HG02642 (cell line): ENCODE results near the gene GABRD.

ENCODE experiments used
- ATAC-seq: cut with Tn5 transposase; IDR thresholded peaks from one replicate; pipeline ENCODE4 v1.9.1; 2021; ENCODE audit warnings: mild to moderate bottlenecking; ENCODE audit not compliant: unreplicated experiment, poor library complexity

GABRD gene

DNA sequence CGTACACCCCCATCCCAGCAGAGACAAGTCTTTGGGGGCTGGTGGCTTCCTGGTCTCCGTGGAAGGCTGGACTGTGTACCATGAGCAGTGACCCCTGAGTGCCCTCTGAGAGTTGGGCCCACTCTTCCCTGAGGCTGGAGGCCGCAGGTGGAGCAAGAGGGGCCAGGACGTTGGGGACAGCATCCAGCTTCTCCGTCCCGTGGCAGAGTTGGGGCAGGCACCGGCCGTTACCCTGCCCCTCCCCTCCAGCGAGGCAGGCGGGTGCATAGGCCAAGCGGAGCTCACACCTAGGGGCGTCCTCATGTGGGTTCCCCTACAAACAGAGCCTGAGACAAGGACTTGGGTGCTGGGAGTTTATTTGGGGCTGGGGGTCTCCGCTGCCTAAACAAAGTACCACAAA is 14.0 kb downstream of the GABRD start:
- ATAC-seq = no peak

GRCh38 chr1:2036287-2036686 is 17.1 kb downstream of the GABRD start:
- no peak for ATAC-seq

DNA sequence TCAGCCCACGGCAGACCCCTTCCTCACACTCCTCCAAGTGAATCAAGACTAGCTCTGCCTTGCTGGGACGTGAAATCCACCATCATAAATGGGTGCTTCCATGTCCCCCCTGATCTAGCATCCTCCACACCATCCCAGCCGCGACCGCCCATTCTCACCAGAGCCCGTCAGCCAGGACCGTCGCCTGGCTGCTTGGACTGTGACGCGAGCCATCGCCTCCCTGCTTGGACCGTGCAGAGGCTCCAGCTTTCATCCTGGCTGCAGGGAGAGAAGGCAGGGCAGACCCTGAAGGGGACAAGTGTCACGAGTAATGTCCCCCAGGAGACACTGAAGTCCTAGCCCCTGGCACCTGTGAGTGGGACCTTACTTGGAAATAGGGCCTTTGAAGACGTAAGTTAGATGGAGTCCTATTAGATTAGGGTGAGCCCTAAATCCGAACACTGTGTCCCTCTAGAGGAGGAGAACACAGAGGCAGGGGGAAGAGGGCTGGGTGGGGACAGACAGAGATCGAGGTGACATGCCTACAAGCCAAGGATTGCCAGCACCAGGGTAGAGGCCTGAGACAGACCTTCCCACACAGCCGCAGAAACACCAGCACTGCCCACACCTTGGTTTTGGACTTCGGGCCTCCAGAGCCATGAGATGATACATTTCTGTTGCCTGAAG is 18.3 kb downstream of the GABRD start:
- ATAC-seq = no peak

- no peak for ATAC-seq
These were observed 19.1 kb downstream of the GABRD start for GRCh38 chr1:2038229-2038628.

DNA sequence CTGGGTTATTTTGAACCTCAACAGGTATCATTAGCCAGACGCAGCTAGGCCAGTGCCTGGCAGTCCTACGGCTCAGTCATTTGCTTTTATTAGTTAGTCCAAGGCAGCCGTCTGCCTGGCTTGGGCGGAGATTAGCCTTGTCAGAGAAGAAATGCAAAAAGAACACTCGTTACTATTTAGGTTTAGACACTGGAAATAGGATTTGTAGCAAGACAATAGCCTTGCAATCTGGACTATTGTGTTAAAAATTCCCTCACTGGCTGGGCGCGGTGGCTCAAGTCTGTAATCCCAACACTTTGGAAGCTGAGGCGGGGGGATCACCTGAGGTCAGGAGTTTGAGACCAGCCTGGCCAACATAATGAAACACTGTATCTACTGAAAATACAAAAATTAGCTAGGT is 20.1 kb downstream of the GABRD start:
- ATAC-seq = no peak

DNA sequence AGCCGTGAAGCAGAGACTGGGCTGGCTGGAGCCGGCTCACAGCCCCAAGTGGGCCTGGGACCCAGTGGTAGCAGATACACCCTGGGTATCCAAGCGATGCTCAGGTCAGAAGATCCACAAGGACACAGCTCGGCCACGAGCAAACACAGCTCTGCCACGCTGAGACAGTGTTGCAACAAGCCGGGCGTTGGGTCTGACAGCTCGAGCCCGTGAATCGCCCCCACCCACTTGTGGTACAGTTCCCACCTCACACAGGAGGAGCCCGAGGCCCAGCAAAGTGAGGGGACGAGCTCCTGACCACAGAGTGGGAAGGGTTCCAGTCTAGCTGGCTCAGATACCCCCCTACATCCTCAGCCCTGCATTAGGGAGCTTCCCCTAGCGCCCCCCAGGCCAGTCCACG is 22.2 kb downstream of the GABRD start:
- ATAC-seq = no peak

- no peak for ATAC-seq
These were observed 22.7 kb downstream of the GABRD start for GRCh38 chr1:2041887-2042286.

DNA sequence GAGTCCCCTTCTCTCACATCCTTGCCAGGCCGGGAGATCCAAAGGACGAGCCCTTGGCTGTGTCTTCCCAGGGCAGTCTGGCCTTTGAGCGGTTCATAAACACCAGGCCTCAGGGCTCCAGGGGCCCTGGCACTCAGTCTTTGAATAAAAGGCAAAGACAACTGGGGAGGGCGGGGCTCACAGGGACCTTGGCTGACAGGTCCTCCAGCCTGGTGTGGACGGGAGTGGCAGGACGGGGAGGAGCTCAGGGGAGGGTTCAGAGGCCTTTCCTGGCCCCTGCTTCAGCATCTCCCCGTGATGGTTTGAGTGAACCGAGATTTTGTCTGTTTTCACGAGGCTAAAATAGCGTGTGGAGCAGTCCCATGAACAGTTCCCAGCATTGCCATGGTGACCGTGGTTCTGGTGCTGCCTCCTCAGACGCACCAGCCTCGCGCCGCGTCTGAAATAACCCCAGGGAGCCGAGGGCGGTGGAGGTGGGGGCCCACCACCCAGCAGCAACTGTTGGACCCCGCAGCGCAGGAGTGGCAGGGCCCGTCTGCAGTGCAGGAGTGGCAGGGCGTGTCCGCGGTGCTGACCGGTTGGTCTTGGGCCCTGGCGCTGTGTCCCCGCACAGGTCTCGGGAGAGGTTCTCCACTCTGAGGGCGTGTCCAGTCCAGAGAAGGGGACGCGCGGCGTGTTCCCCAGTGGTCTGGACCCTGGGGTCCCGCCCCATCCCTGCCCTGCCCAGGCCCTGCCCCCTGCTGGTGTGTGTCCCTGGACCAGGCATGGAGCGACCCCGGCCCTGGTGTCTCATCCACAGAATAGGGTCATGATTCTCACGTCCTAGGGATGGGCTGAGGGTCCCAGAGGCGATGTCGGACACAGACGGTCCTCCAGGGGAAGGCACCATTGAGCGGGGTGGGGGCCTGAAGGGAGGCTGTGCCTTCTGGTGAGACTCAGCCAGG is 24.0 kb downstream of the GABRD start:
- ATAC-seq = no peak

DNA sequence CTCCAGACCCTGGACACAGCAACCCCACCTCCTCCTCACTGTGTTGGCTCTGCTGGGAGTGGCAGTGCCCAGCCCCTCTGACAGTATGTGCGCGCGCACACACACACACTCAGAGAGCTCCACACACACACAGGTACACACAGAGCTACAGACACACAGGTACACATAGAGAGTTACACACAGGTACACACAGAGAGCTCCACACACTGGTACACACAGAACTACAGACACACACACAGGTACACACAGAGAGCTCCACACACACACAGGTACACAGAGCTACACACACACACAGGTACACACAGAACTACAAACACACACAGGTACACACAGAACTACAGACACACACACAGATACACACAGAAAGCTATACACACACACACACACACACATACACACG is 24.7 kb downstream of the GABRD start:
- no peak for ATAC-seq

DNA sequence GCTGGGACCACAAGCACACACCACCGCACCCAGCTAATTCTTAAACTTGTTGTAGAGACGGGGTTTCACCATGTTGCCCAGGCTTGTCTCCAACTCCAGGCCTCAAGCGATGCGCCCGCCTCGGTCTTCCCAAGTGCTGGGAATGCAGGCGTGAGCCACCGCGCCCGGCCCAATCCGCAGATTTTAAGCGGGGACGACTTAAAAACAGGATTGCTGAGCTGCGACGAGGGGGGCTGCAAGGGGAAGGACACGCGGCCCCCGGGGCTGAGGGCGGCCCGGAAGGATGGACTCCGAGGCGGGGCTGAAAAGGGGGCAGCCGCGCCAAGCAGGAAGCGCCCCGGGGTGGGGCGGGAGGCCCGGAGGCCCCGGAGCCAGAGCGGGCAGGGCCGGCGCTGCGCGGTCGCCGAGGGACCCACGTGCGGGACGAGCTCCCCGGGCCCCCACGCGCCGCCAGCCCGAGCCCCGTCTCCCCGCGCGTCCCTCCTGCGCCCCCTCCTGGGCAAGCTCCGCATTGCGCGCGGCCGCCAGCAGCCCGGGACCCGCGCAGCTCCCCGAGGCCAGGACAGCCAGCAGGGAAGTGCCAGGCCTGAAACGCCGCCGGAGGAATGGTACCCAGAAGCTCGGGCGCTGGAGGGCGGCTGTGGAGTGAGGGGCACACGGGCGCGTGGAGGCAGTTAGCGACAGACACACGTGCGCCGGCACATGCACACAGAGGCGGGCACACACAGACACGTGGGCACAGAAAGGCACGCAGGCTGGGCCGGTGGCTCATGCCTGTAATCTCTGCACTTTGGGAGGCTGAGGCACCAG is 25.6 kb downstream of the GABRD start:
- ATAC-seq = peak; percentile 48

GRCh38 chr1:2045468-2046173 is 26.5 kb downstream of the GABRD start:
- ATAC-seq = no peak

GRCh38 chr1:2046174-2046917 is 27.2 kb downstream of the GABRD start:
- ATAC-seq = no peak

DNA sequence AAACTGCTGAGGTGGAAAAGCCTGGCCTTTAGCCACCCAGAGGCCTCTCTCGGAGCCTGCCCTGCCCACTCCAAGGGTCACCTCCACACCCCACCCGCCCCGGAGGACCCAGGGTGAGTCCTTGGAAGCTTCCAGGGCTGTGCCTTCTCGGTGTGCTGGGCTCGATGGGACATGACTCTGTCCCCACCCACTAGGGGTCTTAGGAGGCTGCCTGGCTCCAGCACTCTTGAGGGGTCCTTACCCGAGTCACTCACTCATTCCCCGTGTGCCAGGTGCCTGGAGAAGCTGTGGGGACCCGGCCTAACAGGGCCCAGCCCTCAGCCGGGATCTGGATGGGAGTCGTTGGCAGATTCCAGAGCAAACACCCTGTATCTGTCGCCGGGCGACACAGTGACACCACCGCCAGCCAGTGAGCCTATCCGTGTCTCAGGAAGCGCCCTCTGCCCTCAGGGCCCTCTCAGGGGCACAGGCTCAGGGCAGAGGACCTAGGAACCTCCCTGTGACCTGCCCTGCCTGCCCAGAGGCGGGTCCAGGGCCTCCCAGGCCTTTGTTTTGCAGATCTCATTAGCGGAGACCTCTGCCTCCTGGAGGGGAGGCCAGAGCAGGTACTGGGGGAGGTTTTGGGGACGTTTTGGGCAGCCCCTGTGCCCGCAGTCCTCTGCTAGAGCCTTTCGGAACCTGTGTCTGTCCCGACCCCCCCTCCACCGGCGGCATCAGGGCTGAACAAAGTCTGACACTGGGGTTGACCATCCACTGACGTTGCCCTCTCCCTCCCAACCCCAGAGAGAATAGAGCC is 28.0 kb downstream of the GABRD start:
- no peak for ATAC-seq

DNA sequence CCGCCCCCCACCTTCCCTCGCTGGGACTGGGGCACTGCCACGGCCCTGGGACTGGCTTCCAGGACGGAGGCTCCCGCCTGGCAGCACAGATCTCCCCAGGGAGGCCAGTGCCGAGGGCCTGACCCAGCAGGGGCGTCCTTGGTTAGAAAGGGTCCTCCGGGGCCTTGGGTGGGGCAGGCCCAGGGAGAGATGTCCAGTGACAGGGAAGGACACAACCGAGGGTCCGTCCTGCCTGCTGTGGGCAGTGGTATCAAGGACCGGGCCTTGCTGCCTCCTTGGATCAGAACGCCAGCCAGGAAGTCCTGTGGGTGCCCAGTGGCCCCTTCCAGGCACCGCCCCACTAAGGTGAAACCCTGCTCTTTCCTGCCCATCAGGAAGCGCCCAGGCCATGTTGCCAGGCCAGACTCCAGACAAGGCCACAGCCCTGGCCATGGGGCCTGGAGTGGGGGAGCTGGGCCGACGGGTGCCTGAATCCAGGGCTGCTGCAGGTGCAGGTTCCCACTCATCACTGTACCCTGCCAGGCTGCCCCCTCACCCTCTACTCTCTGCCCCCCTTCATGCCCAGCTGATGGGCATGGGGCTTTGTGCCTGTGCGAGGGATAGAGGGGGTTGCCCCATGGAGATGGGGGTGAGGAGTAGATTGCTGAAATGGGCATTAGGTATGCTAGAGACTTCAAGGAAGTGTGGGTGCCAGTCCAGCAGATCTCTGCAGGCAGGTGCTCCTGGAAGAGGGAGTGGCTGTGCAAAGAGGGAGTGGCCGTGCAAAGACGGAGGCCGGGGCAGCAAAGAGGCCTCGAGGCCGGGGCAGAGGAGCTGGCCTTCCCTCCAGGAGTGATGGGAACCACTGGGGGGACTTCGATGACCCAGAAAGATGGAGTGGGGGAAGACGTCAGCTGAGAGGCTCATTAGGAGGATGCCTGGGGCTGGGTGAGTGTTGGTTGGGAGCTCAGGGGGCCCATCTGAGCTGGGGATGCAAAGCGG is 28.9 kb downstream of the GABRD start:
- ATAC-seq = no peak

DNA sequence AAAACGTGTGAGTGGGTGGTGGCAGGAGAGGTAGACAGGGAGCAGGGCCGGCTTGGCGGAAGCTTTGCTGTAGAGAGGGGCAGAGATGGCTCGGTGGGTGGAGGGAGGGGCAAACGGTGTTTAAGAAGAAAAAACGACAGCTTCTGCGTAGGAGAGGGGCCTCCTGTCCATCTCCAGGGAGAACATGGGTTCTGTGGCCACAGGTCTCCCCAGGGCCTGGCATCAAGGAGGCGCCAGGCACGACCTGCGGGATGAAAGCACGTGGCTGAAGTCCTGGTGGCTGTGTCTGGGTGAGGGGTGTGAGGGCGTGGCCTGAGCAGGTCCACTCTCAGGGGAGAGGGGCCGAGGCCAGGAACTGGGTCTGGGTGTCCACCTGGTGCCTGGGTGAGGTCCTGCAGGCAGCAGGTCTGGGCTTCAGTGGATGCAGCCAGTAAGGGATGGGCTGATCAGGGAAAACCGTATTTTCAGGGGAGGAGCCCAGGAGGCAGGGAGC is 30.1 kb downstream of the GABRD start:
- no peak for ATAC-seq

DNA sequence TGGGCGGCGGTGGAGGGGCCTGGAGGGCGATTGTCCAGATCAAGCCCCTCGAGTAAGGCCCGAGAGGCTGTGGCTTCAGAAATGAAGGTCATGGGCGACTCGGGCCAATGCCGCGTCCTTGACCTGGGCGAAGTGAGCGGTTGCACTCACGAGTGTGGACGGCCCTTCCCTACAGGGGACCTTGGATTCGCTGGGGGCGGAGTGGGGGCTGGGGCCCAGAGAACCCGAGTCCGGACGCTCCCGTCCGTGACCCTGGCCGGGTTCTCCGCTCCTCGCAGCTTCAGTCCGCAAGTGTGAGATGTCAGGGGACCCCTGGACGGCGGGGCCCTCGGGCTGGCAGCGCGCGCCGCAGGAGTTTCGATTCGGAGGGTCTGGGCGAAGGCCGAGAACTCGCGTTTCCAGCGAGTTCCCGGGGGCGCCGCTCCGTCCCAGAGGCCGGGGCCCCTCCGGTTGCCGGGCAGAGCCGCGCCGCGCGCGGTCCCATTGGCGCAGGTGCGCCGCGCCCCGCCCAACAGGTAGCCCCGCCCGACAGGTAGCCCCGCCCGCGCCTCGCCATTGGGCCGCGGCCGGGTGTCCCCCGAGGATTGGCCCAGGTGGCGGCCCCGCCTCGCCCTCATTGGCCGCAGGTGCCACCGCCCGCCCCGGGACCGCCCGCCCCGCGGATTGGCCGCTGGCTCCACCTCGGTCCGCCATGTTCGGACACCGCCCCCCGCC is 30.7 kb downstream of the GABRD start, which contains the start of gene PRKCZ:
PRKCZ (plus strand) TSS at position 694 of the 714 bp plus-strand sequence. CDS start 220 bp downstream, outside the sequence.
- no peak for ATAC-seq

- no peak for ATAC-seq
These were observed 31.3 kb downstream of the GABRD start for GRCh38 chr1:2050461-2050792.
